GM23338 (cell line): ENCODE results near the gene GRAMD4. TPM values are rescaled to one million over a fixed set of nuclear protein-coding genes. Genes with fewer than 3 reads are reported as not detected.

Experiments used
- ATAC-seq: fragments of 200-7000 bp; cut with Tn5 transposase; 3 replicates; pipeline ENCODE4 v1.9.1; 2020
- DNase-seq: peaks from one replicate; pipeline ENCODE4 v3.0.0-alpha.2; 2015; ENCODE audit warnings: low spot score
- H2AFZ ChIP-seq: fragments of 200-600 bp; sonication (generic); 2 replicates; pipeline ENCODE4 v1.8.0; 2016; ENCODE audit warnings: antibody characterized with exemption, mild to moderate bottlenecking, moderate library complexity
- H3F3A ChIP-seq: fragments of 200-600 bp; sonication (generic); replicated peaks from 2 replicates; pipeline ENCODE4 v1.8.0; 2017; ENCODE audit warnings: antibody characterized with exemption, mixed run types, low read depth
- H3K27ac ChIP-seq: fragments of 200-600 bp; sonication (generic); 2 replicates; pipeline ENCODE4 v1.6.1; 2016; ENCODE audit warnings: low read depth
- H3K27me3 ChIP-seq: fragments of 200-600 bp; sonication (generic); 2 replicates; pipeline ENCODE4 v1.8.0; 2016; ENCODE audit warnings: mild to moderate bottlenecking, mixed run types, moderate library complexity; ENCODE audit not compliant: insufficient read depth
- H3K36me3 ChIP-seq: fragments of 200-600 bp; sonication (generic); 2 replicates; pipeline ENCODE4 v1.8.0; 2016; ENCODE audit warnings: mild to moderate bottlenecking; ENCODE audit not compliant: insufficient read depth
- H3K4me1 ChIP-seq: fragments of 200-600 bp; sonication (generic); 2 replicates; pipeline ENCODE4 v1.8.0; 2016; ENCODE audit warnings: mild to moderate bottlenecking, moderate library complexity; ENCODE audit not compliant: insufficient read depth
- H3K4me2 ChIP-seq: fragments of 200-600 bp; sonication (generic); 2 replicates; pipeline ENCODE4 v1.7.1; 2017; ENCODE audit warnings: mixed run types
- H3K4me3 ChIP-seq: fragments of 200-600 bp; sonication (generic); 2 replicates; pipeline ENCODE4 v1.6.1; 2016; ENCODE audit warnings: mixed run types
- H3K79me2 ChIP-seq: fragments of 200-600 bp; sonication (generic); replicated peaks from 2 replicates; pipeline ENCODE4 v1.8.0; 2017; ENCODE audit warnings: mild to moderate bottlenecking; ENCODE audit not compliant: insufficient read depth
- H3K9me2 ChIP-seq: fragments of 200-600 bp; sonication (generic); 2 replicates; pipeline ENCODE4 v1.8.0; 2017; ENCODE audit not compliant: insufficient read depth
- H4K20me1 ChIP-seq: fragments of 200-600 bp; sonication (generic); replicated peaks from 2 replicates; pipeline ENCODE4 v1.8.0; 2017; ENCODE audit warnings: mild to moderate bottlenecking; ENCODE audit not compliant: insufficient read depth
- H3K27ac Mint-ChIP-seq: 2 replicates; pipeline ENCODE4 v1.8.0; 2020; ENCODE audit warnings: inconsistent platforms, mild to moderate bottlenecking, moderate library complexity, mixed read lengths
- H3K27me3 Mint-ChIP-seq: 3 replicates; pipeline ENCODE4 v1.8.0; 2022; ENCODE audit warnings: low read depth, mild to moderate bottlenecking, moderate library complexity, mixed read lengths, inconsistent platforms; ENCODE audit not compliant: insufficient read depth, poor library complexity
- H3K36me3 Mint-ChIP-seq: 3 replicates; pipeline ENCODE4 v1.8.0; 2021; ENCODE audit warnings: low read depth, mild to moderate bottlenecking, inconsistent platforms, moderate library complexity, mixed read lengths
- H3K4me1 Mint-ChIP-seq: 3 replicates; pipeline ENCODE4 v1.8.0; 2020; ENCODE audit warnings: mild to moderate bottlenecking, inconsistent platforms, mixed read lengths
- H3K4me3 Mint-ChIP-seq: 3 replicates; pipeline ENCODE4 v1.8.0; 2021; ENCODE audit warnings: moderate library complexity, mild to moderate bottlenecking, inconsistent platforms, mixed read lengths
- H3K9me3 Mint-ChIP-seq: 3 replicates; pipeline ENCODE4 v1.8.0; 2020; ENCODE audit warnings: moderate library complexity, mild to moderate bottlenecking, inconsistent platforms, mixed read lengths
- CREB1 ChIP-seq: fragments of 250-450 bp; sonication (Bioruptor Pico); IDR thresholded peaks from 2 replicates; pipeline ENCODE4 v1.5.0; 2020; ENCODE audit warnings: low read depth, mild to moderate bottlenecking, moderate library complexity
- ETS1 ChIP-seq: IDR thresholded peaks from 2 replicates; pipeline ENCODE4 v1.6.1; 2016; ENCODE audit warnings: antibody characterized with exemption
- JUNB ChIP-seq: IDR thresholded peaks from one replicate; pipeline ENCODE4 v1.6.1; 2016; ENCODE audit warnings: antibody characterized with exemption; ENCODE audit not compliant: unreplicated experiment
- NANOG ChIP-seq: IDR thresholded peaks from 2 replicates; pipeline ENCODE4 v1.6.1; 2016; ENCODE audit warnings: antibody characterized with exemption, borderline replicate concordance
- POLR2AphosphoS5 ChIP-seq: IDR thresholded peaks from 2 replicates; pipeline ENCODE4 v1.6.1; 2016; ENCODE audit warnings: antibody characterized with exemption, low read depth
- REST ChIP-seq: IDR thresholded peaks from one replicate; pipeline ENCODE4 v1.6.1; 2018; ENCODE audit warnings: antibody characterized with exemption; ENCODE audit not compliant: unreplicated experiment
- ZNF331 ChIP-seq: fragments of 250-450 bp; sonication (Bioruptor Pico); IDR thresholded peaks from 2 replicates; pipeline ENCODE4 v1.5.0; 2020; ENCODE audit warnings: low read depth, mild to moderate bottlenecking, moderate library complexity
- polyA plus RNA-seq: library from polyadenylated mRNA; unstranded; fragments of >200 nt; fragmentation: Nextera tagmentation; extraction: Ambion mirVana; gene quantifications from 2 replicates; pipeline ENCODE4 v1.2.1, GENCODE V29; 2016
- total RNA-seq: library from RNA; depleted of rRNA; stranded (reverse); fragments of >200 nt; shearing (Covaris generic); gene quantifications from 2 replicates; pipeline ENCODE4 v1.2.3, GENCODE V29; 2014

The GRAMD4 gene
- total and polyA plus RNA-seq, 2 experiments from 2014 or later, result 2.7 to 81.8 TPM

GRCh38 chr22:46708766-46709330 lies 88.7 kb downstream of the GRAMD4 start:
- Histone ChIP-seq H3K4me1 (no peaks in the 10 kb centered on the region), H4K20me1 (no peaks in the 10 kb centered on the region; the same call in 1 of the 2 replicates), H3F3A (no peaks in the 10 kb centered on the region), H3K9me2 (no peaks in the 10 kb centered on the region), H3K36me3 (peaks cover 21% of the 10 kb centered on the region), H3K4me3 (no peak overlapping the region), H3K27ac (no peak overlapping the region), H3K27me3 (no peaks in the 10 kb centered on the region), H3K4me2 (no peak overlapping the region), H2AFZ (no peak overlapping the region), H3K79me2 (no peaks in the 10 kb centered on the region; the same call in 1 of the 2 replicates)
- no peak for DNase-seq
- Mint-ChIP-seq H3K4me1 (peaks cover 3% of the 10 kb centered on the region; the same call in 2 of the 3 replicates), H3K27me3 (peaks cover 8% of the 10 kb centered on the region), H3K27ac (no peak overlapping the region), H3K9me3 (no peaks in the 10 kb centered on the region; the same call in 2 of the 3 replicates), H3K36me3 (peaks cover 60% of the 10 kb centered on the region), H3K4me3 (no peak overlapping the region)
- no peak for TF ChIP-seq NANOG
- TF ChIP-seq ZNF331, result no peak
- no peak for TF ChIP-seq REST
- no peak for TF ChIP-seq ETS1
- no peak for ATAC-seq

- no peak overlapping the region for H2AFZ ChIP-seq
- Mint-ChIP-seq H3K9me3 (no peaks in the 10 kb centered on the region), H3K4me3 (no peak overlapping the region), H3K36me3 (peaks cover 51% of the 10 kb centered on the region), H3K27ac (peak overlapping the region; percentile 29; the same call in 1 of the 2 replicates), H3K27me3 (peaks cover 8% of the 10 kb centered on the region), H3K4me1 (peaks cover 3% of the 10 kb centered on the region; the same call in 2 of the 3 replicates)
- peaks cover 21% of the 10 kb centered on the region for H3K36me3 ChIP-seq
- no peaks in the 10 kb centered on the region for H3K4me1 ChIP-seq
- no peaks in the 10 kb centered on the region for H3K9me2 ChIP-seq
- H3K4me2 ChIP-seq, result no peak overlapping the region
- no peak overlapping the region for H3K4me3 ChIP-seq
- no peak for DNase-seq
- ATAC-seq, result no peak
- no peaks in the 10 kb centered on the region for H3F3A ChIP-seq
- H3K79me2 ChIP-seq, result peaks cover 6% of the 10 kb centered on the region; the same call in 1 of the 2 replicates
- H3K27me3 ChIP-seq, result no peaks in the 10 kb centered on the region
- H4K20me1 ChIP-seq, result no peaks in the 10 kb centered on the region; the same call in 1 of the 2 replicates
- H3K27ac ChIP-seq, result peak overlapping the region; percentile 63; the same call in 1 of the 2 replicates
- no peak for TF ChIP-seq POLR2AphosphoS5
- TF ChIP-seq ZNF331, result no peak
- TF ChIP-seq NANOG, result no peak
- no peak for TF ChIP-seq JUNB
- no peak for TF ChIP-seq CREB1 (CRISPR knock-in tag)
Measured at GRCh38 chr22:46710806-46711205, 90.6 kb downstream of the GRAMD4 start.
